Esophagus mucosa (tissue), 1 donor: Measurements from ENCODE around the gene ADGRL1. TPM values are rescaled to one million over a fixed set of nuclear protein-coding genes. Genes with fewer than 3 reads are reported as not detected.
"Not testable (repeated sequence)": the region's sequence is repeated elsewhere in the genome, so short reads cannot be mapped to it uniquely, and the experiment has no call there.

Source experiments
- ATAC-seq: fragments of 200-7000 bp; cut with Tn5 transposase; one replicate; pipeline ENCODE4 v1.9.1; 2020
- total RNA-seq: library from RNA; stranded (reverse); gene quantifications from one replicate; pipeline ENCODE4 v1.2.4, GENCODE V29; 2023
- donor health status: DM: yes; HTN: yes; CAD: no.

The ADGRL1 gene
- total RNA-seq, 1 donor from 2014 or later: 5.5 TPM

GRCh38 chr19:14188086-14188485 lies 17.9 kb downstream of the ADGRL1 start:
- not testable (repeated sequence) for ATAC-seq

- ATAC-seq: no peak
Observed at GRCh38 chr19:14187561-14187960, 18.4 kb downstream of the ADGRL1 start.

DNA sequence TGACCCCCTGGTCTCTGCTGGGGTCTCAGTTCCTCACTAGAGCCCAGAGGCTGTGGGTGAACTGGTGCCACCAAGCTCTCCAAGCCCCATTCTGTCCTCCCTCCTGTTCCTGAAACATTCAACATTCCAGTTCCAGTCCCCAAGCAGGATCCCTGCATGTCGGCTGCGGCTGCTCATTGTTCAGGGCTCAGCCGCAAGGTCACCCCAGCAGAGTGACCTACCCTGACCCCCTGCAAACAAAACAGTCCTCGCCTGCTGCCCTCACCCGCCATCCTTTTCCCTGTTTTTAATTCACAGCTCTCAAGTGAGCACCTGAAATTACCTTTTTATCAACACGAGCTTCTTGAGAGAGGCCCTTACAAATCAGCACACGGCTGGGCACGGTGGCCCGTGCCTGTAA lies 19.3 kb downstream of the ADGRL1 start:
- not testable (repeated sequence) for ATAC-seq

DNA sequence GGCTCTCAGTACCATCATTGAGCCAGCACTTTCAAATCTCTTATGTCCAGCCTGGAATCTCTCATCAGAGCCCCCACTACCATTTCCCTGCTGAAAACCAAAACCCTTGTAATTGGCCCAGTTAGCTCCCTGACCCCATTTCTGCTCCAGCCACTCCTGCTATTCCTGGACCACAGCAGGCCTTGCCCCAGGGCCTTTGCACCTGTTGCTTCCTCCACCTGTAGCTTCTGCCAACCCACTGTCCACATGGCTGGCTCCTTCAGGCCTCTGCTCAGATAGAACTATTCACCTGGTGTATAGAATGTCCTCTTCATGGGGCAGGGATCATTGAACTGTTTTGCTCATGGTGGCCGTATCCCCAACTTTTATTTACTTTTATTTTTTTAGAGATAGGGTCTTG lies 20.3 kb downstream of the ADGRL1 start:
- ATAC-seq: not testable (repeated sequence)

DNA sequence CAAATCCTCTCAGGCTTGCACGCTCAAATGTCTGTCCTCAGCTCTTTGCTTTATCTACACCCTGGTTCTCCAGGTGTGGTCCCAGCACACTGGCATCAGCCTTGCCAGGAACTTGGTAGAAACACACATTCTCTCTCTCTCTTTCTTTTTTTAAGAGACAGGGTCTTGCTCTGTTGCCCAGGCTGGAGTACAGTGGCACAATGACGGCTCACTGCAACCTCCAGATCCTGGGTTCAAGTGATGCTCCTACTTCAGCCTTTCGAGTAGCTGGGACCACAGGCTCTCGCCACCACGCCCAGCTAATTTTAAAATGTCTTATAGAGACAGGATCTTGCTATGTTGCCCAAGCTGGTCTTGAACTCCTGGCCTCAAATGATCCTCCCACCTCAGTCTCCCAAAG lies 20.8 kb downstream of the ADGRL1 start:
- no peak for ATAC-seq

DNA sequence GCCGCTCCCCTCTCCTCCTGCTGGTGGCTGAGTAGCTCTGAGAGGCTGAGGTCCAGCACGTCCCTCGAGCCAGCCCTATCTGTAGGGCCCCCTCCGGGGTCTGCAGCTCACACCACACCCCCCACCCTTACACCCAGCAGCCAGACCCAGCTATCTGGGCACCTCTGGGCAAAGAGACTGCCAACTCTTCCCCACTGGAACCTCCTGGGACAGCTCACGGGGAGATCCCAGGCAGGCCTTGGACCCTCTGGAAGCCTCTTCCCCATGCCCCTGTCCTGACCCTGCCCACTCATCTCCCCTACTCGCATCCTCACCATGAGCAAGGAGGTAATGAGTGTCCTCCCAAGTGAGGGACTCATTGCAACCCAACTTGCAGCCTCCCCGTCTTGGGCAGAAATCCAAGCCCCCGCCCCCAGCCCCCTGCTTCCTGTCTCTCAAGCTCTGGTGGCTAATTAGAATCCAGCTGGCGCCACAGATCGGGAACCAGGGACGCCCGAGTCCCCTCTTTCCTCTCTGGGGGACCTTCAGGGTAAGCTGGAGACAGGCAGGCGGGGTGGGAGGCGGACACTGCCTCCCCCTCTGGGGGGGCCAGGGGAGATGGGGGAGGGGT lies 22.1 kb downstream of the ADGRL1 start:
- no peak for ATAC-seq

GRCh38 chr19:14182476-14182875 lies 23.5 kb downstream of the ADGRL1 start:
- ATAC-seq: no peak

DNA sequence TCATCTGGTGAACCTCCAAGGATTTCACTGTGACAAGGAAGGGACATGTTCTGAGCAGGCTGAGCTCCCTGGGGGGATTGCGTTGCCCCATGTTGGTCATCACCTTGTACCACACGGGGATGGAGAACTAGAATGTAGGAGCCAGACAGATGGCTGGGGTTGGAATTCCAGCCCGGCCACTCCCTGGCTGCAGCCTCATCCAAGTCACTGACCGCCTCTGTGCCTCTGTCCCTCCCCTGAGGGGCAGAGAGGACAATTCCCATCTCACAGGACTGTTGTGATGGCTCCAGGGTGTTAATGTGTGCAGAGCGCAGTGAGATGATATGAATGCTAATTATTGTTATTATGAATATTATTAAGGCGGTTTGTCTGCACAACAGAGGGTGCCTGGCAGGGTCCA lies 24.1 kb downstream of the ADGRL1 start:
- no peak for ATAC-seq

GRCh38 chr19:14181199-14181598 lies 24.8 kb downstream of the ADGRL1 start:
- peak; percentile 60 for ATAC-seq

DNA sequence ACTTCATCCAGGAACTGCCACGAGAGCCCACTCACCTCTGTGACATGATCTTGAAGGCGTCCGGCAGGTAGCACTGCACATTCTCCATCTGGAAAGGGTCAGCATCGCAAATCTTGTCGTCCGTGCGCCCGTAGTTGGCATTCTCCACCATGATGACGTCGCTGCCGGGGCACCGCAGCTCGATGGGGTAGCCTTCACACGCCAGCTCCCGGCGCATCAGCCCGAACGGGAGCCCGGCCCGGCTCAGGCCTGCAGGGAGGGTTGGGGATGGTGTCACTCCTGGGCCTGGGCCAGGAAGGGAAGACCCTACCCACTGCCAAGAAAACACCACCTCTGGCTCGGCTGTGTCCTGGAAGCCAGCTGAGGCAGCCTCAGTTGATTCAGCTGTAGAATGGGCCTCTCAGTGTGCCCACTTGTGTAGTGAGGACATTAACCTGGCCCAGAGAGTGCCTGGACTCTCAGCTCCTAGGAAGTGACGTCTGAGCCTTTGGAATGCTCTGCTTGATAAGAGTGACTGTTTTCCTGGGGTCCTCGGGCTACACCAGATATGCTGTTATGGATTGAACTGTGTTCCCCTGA lies 28.4 kb downstream of the ADGRL1 start:
- ATAC-seq: no peak

DNA sequence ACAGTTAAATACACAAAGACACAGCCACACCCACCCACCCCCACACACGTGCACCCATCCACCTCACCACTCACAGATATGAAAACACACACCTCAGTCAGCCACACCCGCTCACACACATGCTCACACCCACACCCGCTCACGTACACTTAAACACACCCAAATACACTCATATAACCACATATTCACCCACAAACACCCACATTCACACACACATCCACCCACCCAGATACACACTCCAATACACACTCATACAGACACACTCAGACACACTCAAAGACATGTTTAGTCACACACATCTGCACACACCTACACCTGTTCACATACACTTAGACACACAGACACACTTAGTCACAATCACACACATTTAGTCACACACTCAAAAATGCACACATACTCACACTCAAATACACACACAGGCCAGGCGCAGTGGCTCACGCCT lies 30.6 kb downstream of the ADGRL1 start:
- peak; percentile 34 for ATAC-seq

DNA sequence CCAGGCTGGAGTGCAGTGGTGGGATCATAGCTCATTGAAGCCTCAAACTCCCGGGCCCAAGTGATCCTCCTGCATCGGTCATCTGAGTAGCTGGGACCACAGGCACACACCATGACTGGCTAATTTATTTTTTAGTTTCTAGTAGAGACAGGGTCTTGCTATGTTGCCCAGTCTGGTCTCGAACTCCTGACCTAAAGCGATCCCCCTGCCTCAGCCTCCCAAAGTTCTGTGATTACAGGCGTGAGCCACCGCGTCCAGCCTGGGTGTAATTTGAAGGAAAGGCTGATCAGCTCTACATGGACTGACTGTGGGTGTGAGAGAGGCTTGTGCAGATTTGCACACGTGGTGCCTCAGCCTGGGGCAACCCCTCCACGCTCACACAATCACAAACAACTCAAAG lies 31.1 kb downstream of the ADGRL1 start:
- ATAC-seq: no peak

DNA sequence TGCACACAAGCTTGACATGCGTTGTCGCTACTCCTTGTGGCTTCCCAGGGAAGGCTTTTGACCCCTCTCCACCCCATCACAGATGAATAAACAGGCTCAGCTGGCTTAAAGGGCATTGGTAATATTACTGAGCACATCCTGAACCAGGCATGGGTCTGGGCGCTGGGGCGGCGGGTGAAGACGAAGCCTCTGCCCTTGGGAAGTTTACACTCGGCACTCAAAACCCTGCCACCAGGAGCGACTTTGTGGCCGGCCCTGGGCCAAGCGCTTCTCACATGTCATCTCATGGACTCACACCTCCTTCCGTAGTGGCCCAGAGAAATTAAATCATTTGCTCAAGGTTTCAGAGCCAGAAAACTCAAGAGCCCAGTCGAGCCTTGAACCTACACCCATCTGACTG lies 37.0 kb downstream of the ADGRL1 start:
- ATAC-seq: no peak

GRCh38 chr19:14168259-14168972 lies 37.6 kb downstream of the ADGRL1 start:
- no peak for ATAC-seq

DNA sequence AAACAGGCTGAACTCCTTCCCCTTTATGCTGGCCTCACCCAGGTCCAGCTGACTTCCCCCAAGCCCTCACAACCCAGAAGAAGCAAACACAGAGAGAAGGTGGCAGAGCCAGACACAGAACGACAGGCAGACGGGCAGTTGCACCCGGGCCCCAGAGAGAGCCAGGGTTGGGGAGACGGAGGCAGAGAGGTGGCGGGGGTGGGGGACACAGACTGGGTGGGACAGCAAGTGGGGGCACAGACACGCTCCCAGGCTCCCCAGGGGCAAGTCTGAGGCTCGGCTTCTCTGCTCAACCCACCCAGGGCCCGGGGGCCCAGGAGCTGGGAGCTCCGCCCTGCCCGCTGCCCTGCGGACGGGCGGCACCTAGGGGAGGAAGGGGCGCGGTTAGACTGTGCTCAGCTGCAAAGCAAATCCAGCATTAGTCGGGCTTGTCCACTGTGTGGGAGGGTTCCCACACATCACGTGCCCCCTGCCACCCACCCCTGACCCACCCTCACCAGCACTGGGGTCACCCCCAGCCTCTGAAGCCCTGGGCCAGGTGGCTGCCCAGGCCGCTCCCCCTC lies 38.3 kb downstream of the ADGRL1 start:
- ATAC-seq: peak; percentile 9

GRCh38 chr19:14166999-14167575 lies 38.9 kb downstream of the ADGRL1 start:
- ATAC-seq: no peak

GRCh38 chr19:14165990-14166830 lies 39.8 kb downstream of the ADGRL1 start:
- no peak for ATAC-seq

GRCh38 chr19:14164724-14165493 lies 41.1 kb downstream of the ADGRL1 start:
- ATAC-seq: no peak

DNA sequence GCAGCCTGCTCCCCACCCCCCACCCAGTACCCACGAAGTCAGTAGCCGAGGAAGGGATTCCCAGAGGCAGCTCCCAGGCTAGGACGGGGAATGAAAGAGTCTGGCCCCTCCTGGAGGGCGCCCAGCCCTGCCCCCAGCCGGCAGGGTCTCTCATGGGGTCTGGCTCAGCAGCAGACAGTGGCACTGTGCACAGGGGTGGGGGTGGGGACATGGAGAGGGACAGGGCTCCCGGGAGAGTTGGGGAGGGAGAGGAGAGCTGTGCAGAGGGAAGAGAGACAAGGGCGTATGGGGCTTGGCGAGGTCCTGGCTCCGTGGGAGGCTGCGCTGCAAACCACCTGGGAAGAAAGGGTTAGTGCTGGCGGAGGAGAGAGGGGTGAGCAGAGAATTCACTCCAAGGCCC lies 41.9 kb downstream of the ADGRL1 start:
- ATAC-seq: no peak

DNA sequence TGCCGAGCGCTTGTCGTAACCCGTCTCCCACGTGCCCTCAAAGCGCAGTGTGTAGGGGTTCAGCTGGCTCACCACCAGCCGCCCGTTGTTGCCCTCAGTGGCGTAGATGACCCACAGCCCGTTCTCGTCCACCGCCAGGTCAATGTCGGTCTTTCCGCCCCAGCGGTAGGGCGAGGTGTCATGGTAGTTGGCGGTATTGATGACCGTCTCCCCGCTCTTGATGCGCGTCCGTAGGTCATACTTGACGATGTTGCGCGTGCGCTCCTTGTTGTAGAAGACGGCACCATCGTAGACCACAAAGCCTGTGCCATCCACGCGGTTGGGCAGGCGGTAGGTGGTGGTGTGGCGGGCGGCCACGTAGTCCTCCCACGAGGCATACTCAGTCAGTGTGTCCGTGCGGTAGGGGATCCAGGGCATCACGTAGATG lies 43.1 kb downstream of the ADGRL1 start:
- no peak for ATAC-seq

DNA sequence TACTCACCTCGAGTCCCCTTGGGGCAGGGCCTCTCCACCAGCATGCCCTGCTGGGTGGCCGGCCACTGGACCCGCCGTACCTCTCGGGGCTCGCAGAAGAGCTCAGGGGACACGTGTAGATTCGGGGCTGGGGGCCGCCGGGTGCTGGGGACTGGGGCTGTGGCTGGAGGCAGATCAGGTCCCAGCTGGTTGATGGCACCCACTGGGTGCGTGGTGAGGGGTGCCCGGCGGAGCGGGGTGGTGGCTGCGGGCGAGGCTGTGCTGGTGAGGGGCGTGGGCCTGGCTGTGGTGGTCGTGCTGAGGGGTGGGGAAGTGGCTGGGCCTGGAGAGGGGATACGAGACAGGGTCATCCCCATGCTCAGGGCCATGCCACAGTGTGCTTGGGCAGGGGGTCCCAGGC lies 44.7 kb downstream of the ADGRL1 start:
- ATAC-seq: no peak
